Keratinocyte (primary cell): ENCODE data around the gene DNHD1.

Source experiments
- EZH2 ChIP-seq: IDR thresholded peaks from one replicate; pipeline ENCODE4 v1.6.1; 2012; ENCODE audit warnings: inconsistent platforms, mild to moderate bottlenecking, low read length, moderate library complexity
- TF ChIP-seq, protein P1 (sequence below), 3 experiments: IDR thresholded peaks in 1 of 3; conservative IDR thresholded peaks in 1 of 3; optimal IDR thresholded peaks in 1 of 3; 2 replicates in 2 of 3; 3 replicates in 1 of 3; pipeline versions ENCODE3 to v1.5.1; 2011; ENCODE audit warnings: low read length in 3 of 3, mild to moderate bottlenecking in 3 of 3, moderate library complexity in 2 of 3, control low read depth in 1 of 3, inconsistent platforms in 1 of 3; ENCODE audit not compliant: insufficient read depth in 2 of 3; ENCODE audit errors: extremely low read depth in 1 of 3

DNA sequence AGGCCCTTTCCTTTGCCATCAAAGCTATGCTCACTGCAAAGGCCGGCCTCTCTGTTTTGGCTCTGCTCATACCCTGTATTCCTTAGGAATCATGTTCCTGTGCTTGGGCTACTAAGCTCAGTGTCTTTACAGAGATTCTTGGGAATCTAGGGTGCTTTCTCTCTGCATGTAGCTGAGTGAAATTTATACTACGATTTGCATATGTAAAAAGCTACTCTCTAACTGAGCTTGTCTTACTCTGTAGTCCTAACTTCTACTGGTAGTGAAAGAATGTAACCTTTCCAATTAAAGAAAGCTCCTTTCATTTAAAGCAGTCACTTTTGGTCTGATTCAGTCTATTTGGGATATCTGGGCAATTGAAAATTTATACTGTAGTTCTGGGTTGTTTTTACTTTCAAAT, 32.2 kb downstream of the DNHD1 start:
- TF ChIP-seq EZH2, result no peak
- TF ChIP-seq, protein P1, sequence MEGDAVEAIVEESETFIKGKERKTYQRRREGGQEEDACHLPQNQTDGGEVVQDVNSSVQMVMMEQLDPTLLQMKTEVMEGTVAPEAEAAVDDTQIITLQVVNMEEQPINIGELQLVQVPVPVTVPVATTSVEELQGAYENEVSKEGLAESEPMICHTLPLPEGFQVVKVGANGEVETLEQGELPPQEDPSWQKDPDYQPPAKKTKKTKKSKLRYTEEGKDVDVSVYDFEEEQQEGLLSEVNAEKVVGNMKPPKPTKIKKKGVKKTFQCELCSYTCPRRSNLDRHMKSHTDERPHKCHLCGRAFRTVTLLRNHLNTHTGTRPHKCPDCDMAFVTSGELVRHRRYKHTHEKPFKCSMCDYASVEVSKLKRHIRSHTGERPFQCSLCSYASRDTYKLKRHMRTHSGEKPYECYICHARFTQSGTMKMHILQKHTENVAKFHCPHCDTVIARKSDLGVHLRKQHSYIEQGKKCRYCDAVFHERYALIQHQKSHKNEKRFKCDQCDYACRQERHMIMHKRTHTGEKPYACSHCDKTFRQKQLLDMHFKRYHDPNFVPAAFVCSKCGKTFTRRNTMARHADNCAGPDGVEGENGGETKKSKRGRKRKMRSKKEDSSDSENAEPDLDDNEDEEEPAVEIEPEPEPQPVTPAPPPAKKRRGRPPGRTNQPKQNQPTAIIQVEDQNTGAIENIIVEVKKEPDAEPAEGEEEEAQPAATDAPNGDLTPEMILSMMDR (optimal IDR thresholded peaks at IDR 0.05 in 1 of 3, IDR thresholded peaks at IDR 0.05 in 1 of 3, conservative IDR thresholded peaks at IDR 0.05 in 1 of 3; ENCODE audit: extremely low read depth in 1 of 3, insufficient read depth in 2 of 3, low read length in 3 of 3), result no peak
